ENCODE data around the gene MYO18B. TPM values are rescaled to one million over a fixed set of nuclear protein-coding genes. Genes with fewer than 3 reads are reported as not detected.

The MYO18B gene
- total RNA-seq, 1 experiment from 2014 or later, result 0.05 TPM

DNA sequence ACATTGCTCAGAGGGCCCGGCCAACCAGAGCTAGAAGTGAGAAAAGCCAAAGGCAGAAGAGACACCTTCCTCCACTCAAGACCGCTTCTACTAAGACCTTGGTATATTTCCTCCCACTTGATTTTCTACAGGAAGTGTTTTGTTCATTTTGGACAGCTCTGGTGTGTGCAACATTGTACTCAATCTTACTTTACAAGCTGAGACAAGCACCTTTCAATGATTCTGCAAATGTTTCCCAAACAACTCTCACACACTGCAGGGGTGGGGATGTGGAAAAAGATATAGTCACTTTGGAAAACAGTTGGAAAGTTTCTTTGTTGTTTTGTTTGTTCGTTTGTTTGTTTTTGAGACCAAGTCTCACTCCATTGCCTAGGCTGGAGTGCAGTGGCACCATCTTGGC, 15.7 kb downstream of the MYO18B start:
- Histone ChIP-seq H3K9me3 (ENCODE audit: control insufficient read depth in 1 of 2, insufficient read depth in 1 of 2, low read depth in 1 of 2, low read length in 2 of 2) (no peaks in the 10 kb centered on the region), H2AFZ (ENCODE audit: low read depth, low read length, poor library complexity, severe bottlenecking) (no peak overlapping the region), H3K36me3 (ENCODE audit: control insufficient read depth in 1 of 2, insufficient read depth in 2 of 2, low read length in 2 of 2) (no peaks in the 10 kb centered on the region), H3K9me2 (ENCODE audit: insufficient read depth) (no peaks in the 10 kb centered on the region), H4K20me1 (ENCODE audit: insufficient read depth) (no peaks in the 10 kb centered on the region), H3K79me2 (ENCODE audit: insufficient read depth, low read length) (no peaks in the 10 kb centered on the region), H3K9ac (ENCODE audit: low read length) (no peak overlapping the region), H3K27ac (ENCODE audit: low read depth, low read length) (no peak overlapping the region), H3K4me1 (ENCODE audit: control insufficient read depth in 1 of 2, insufficient read depth in 2 of 2, low read length in 2 of 2) (peaks cover 8 to 14% of the 10 kb centered on the region in 2 experiments; a peak in 3 of 4 replicates), H3K4me2 (ENCODE audit: low read length) (no peak overlapping the region), H3K4me3 (replicated peaks in 1 of 2; ENCODE audit: low read depth in 1 of 2, low read length in 2 of 2) (no peak overlapping the region), H3K27me3 (ENCODE audit: insufficient read depth, low read length) (no peaks in the 10 kb centered on the region)
- DNase-seq (ENCODE audit: low read depth, low spot score), result no peak
- CTCF ChIA-PET, result interaction anchor here (0.7 kb wide), 1 partner anchor 1812 kb away, joined by 4 read pairs; no protein-coding TSS in a partner anchor
- TF ChIP-seq, protein P1, sequence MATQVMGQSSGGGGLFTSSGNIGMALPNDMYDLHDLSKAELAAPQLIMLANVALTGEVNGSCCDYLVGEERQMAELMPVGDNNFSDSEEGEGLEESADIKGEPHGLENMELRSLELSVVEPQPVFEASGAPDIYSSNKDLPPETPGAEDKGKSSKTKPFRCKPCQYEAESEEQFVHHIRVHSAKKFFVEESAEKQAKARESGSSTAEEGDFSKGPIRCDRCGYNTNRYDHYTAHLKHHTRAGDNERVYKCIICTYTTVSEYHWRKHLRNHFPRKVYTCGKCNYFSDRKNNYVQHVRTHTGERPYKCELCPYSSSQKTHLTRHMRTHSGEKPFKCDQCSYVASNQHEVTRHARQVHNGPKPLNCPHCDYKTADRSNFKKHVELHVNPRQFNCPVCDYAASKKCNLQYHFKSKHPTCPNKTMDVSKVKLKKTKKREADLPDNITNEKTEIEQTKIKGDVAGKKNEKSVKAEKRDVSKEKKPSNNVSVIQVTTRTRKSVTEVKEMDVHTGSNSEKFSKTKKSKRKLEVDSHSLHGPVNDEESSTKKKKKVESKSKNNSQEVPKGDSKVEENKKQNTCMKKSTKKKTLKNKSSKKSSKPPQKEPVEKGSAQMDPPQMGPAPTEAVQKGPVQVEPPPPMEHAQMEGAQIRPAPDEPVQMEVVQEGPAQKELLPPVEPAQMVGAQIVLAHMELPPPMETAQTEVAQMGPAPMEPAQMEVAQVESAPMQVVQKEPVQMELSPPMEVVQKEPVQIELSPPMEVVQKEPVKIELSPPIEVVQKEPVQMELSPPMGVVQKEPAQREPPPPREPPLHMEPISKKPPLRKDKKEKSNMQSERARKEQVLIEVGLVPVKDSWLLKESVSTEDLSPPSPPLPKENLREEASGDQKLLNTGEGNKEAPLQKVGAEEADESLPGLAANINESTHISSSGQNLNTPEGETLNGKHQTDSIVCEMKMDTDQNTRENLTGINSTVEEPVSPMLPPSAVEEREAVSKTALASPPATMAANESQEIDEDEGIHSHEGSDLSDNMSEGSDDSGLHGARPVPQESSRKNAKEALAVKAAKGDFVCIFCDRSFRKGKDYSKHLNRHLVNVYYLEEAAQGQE (IDR thresholded peaks at IDR 0.05; ENCODE audit: low read depth), result no peak
- TF ChIP-seq EZH2phosphoT487 (IDR thresholded peaks at IDR 0.05; ENCODE audit: borderline replicate concordance), result no peak
- TF ChIP-seq ELF1 (IDR thresholded peaks at IDR 0.05; ENCODE audit: borderline replicate concordance, low read depth), result no peak
- no peak for TF ChIP-seq FOSL1 (IDR thresholded peaks at IDR 0.05; ENCODE audit: low read depth)
- TF ChIP-seq, protein P2, sequence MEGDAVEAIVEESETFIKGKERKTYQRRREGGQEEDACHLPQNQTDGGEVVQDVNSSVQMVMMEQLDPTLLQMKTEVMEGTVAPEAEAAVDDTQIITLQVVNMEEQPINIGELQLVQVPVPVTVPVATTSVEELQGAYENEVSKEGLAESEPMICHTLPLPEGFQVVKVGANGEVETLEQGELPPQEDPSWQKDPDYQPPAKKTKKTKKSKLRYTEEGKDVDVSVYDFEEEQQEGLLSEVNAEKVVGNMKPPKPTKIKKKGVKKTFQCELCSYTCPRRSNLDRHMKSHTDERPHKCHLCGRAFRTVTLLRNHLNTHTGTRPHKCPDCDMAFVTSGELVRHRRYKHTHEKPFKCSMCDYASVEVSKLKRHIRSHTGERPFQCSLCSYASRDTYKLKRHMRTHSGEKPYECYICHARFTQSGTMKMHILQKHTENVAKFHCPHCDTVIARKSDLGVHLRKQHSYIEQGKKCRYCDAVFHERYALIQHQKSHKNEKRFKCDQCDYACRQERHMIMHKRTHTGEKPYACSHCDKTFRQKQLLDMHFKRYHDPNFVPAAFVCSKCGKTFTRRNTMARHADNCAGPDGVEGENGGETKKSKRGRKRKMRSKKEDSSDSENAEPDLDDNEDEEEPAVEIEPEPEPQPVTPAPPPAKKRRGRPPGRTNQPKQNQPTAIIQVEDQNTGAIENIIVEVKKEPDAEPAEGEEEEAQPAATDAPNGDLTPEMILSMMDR (IDR thresholded peaks at IDR 0.05 in 2 of 3, conservative IDR thresholded peaks at IDR 0.05 in 1 of 3; ENCODE audit: borderline replicate concordance in 1 of 3, insufficient read depth in 1 of 3, low read depth in 2 of 3, low read length in 2 of 3), result no peak
- TF ChIP-seq ZFX (IDR thresholded peaks at IDR 0.05), result no peak
- TF ChIP-seq, protein P3, sequence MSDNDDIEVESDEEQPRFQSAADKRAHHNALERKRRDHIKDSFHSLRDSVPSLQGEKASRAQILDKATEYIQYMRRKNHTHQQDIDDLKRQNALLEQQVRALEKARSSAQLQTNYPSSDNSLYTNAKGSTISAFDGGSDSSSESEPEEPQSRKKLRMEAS (IDR thresholded peaks at IDR 0.05), result no peak
- TF ChIP-seq SIN3A (IDR thresholded peaks at IDR 0.05; ENCODE audit: low read depth), result no peak
- TF ChIP-seq POLR2A (IDR thresholded peaks at IDR 0.05; ENCODE audit: borderline replicate concordance, extremely low read depth, insufficient read depth, insufficient read length), result no peak
- TF ChIP-seq SP1 (IDR thresholded peaks at IDR 0.05; ENCODE audit: low read depth), result no peak
- TF ChIP-seq SRF (IDR thresholded peaks at IDR 0.05; ENCODE audit: low read depth), result no peak
- TF ChIP-seq EZH2 (IDR thresholded peaks at IDR 0.05), result no peak
- no peak for TF ChIP-seq CEBPB (IDR thresholded peaks at IDR 0.05; ENCODE audit: low read depth)
- no peak for TF ChIP-seq YY1 (IDR thresholded peaks at IDR 0.05; ENCODE audit: extremely low read depth, insufficient replicate concordance, low read depth, low read length)
- no peak for TF ChIP-seq POLR2AphosphoS5 (IDR thresholded peaks at IDR 0.05; ENCODE audit: low read depth, low read length)
- RAD21 ChIA-PET (ENCODE audit: low non-redundant PET in 1 of 2, low total read pairs in 2 of 2, uncharacterized antibody in 2 of 2, unreplicated experiment in 2 of 2), result no interaction called here
- POLR2A ChIA-PET, result no interaction called here
- BruUV-seq (replicated peaks), result no TSS peak
- no peak for ATAC-seq
- intact Hi-C loops (cut with micrococcal nuclease), result no loop called here
